NOMO-1 treated with dmso at 0.1 percent for 144 hours (cell line): ENCODE results near the gene SETD1B.

Source experiments
- DNase-seq: peaks from one replicate; lab custom pipeline; 2025; ENCODE audit not compliant: unreplicated experiment; lab: John Stamatoyannopoulos, UW

Gene SETD1B

DNA sequence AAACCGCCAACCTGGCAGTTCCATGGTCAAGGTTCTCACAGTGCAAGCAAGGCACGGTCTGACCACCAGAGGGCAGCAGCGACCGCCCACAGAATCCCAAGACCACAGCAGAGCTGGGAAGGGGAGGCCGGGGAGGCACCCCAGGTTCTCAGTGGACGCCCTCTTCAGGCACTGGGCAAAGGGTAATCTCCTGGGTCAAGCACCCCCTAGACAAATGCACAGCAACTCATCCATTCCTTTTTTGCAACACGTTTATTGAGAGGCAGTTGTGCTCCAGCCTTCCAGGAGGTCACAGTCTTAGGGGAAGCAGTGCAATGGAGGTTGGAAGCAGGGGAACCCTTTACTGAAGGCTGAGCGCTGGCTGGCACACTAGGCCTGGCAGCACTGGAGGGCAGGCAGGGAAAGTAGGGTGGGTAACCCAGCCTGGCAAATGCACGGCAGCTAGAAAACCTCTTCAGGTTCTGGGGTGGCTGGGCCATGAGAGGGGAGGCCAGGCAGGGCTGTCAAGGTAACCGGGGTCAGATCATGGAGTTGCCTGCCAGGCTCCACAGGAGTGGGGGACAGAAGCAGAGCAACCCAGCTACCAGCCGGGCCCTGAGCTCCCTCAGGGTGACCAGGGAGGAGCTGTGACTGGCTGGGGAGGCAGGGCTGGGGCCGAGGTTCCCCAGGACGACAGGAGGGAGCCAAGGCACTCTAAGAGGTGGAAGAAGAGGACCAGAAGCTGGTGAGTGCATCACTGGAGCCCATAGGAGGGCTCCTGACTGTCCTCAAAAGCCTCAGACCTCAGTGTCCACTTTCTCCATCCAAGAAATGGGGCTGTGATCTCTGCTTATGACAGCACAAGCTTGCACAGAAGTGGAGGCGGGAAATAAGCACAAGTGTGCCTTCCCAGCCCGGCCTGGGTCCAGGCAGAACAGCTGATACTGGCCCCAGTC, 8.5 kb upstream of the SETD1B start:
- DNase-seq, result peak; percentile 25

DNA sequence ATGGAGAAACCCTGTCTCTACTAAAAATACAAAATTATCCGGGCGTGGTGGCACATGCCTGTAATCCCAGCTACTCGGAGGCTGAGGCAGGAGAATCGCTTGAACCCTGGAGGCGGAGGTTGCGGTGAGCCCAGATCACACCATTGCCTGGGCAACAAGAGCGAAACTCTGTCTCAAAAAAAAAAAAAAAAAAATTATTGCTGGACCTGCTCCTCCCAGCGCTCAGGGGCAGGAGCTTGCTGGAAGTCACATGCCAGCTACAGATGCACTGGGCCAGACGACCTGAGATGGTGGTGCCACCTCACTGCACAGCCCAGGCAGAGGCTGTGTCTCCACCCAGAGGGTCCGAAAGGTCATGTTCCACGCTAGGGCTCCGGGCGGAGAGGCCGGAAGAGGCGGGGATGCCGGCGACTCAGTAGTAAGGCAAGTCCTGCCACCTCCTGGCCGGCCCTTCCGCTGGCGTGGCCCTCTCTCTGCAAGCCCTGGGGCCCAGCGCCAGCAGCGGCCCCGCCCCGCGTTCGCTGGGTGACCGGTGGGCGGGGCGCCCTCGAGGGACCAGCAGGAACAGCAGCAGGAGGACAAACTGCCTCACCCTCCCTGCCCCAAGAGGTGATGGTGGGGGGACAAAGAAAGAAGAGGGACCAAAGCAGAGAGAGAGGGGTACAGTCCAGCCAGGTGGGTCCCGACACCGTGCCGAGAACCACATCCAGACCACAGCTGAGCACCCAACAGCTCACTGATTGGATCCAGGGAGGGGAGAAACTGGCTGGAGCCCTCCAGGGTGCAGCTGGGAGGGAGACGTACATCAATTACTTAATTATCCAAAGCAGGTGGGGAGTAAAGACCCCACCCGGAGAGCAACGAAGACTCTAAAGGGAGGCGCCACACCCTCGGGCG, 6.7 kb upstream of the SETD1B start:
- DNase-seq, result peak; percentile 36

DNA sequence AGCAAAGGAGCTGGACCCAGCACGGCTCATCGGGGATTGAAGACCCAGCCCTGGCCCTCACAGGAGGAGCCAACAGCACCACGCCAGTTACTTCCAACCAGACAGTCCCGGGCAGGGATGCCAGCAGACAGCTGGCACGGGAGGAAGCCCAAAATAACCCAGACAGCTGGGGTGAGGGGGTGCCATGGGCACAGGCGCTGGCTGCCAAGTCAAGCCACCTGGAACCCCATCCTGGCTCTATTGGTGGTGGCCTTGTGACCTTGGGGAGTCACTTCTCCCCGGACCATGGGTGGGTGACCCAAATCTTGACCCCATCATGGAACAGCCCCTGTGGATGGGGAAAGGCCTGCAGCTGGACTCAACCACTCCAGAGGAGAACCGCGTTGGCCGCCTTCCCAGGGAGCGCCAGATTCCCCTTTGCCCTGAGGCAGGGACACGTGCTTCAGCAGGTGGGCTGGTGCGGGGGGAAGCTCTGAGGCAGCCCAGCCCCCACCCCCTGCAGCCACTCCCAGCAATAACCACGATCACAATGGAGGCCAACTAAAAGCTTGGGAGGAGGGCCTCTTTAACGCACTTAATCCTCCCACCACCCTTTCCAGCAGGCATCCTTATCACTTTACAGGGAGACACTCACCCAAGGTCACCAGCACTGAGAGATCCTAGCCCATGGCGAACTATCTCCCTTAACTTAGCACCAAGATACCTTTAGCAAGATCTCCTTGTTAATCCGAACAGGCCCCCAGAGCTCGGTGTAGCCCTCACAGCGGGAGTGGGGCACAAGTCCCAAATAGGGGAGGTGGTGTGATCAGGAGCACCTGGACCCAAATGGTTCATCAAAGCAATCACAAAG, 5.6 kb upstream of the SETD1B start:
- DNase-seq, result no peak

DNA sequence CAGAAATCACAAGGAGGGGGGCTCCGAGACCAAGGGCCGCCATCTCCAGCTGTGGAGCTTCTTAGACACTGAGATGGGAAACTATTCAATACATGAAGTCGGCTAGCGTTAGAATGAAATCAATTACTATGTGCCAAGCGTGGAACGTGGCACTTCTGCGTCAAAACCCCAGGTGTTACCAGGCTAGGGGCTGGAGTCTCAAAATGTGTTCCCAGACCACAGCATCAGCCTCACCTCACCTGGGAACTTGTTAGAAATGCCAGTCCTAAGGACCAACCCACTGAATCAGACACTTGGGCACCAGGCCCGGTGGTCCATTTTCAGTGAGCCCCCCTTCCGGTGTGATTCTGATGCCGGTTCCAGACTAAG, 5.0 kb upstream of the SETD1B start:
- DNase-seq, result no peak

DNA sequence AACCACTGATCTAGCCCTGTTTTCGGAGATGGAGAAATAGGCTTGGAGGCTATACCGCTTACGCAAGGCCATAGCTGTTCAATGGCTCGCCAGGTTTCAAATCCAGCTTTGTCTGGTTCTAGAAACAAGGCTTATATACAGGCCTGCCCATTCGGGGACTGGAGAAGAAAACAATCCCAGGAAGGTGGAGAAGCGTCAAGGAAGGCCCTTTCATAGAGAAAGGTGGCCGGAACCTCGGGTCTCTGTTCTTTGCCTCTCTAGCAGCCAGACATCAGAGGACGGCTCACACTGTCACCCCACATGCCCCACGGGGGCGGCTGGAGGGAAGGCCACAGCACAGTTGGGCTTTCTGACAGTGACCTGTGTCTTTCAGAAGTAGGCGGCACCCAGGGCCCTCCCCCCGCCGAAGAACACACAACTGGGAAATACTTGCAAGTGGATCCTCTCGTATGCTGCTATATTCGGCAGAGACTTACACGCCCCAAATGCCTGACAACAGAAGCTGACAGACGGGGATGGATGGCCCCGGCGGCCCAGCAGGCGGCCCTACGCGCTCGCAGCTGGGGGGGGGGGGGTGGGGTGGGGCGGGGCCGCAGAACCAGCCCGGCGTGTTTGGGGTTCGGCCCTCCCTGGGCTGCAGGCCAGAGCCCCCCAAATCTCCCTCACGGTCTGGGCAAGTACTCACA, 4.5 kb upstream of the SETD1B start:
- peak; percentile 59 for DNase-seq

DNA sequence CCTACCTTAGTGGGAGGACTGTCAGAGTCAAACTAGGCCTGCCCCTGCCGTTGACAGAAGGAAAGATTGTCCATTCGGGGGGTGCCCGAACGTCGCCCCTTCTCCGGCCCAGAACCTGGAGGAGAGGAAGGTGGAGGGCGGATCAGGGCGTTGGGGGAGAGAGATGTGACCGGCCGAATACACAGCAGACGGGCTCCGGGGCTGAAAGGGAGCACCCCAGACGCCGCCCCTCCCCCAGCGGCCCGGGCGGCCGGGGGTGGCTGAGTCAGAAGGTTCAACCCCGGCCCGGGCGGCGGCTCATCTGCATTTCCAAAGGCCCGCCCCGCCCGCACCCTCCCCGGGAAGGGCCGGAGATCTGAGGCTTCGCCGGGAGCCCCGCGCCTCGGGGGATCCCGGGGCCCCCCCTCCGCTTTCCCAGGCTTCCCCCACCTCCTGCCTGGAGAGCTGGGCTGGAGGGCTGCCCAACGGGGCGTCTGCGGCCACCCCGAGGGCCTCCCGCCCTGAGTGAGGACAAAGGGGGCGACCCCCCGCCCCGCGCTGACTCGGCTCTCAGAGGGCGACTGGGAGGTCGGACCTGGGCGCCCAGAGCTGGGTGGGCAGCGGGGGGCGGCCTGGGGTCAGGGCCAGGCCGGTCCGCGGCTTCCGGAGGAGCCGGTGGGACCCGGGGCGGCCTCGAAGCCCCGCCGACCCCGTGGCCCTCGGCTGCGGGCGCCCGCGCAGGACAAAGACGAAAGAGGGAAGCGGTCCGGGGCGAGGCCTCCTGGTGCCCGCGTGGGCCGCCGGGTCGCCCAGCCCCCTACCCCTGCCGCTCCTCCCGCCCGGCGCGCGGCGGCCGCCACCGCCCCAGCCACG, 3.7 kb upstream of the SETD1B start:
- DNase-seq, result peak; percentile 62

DNA sequence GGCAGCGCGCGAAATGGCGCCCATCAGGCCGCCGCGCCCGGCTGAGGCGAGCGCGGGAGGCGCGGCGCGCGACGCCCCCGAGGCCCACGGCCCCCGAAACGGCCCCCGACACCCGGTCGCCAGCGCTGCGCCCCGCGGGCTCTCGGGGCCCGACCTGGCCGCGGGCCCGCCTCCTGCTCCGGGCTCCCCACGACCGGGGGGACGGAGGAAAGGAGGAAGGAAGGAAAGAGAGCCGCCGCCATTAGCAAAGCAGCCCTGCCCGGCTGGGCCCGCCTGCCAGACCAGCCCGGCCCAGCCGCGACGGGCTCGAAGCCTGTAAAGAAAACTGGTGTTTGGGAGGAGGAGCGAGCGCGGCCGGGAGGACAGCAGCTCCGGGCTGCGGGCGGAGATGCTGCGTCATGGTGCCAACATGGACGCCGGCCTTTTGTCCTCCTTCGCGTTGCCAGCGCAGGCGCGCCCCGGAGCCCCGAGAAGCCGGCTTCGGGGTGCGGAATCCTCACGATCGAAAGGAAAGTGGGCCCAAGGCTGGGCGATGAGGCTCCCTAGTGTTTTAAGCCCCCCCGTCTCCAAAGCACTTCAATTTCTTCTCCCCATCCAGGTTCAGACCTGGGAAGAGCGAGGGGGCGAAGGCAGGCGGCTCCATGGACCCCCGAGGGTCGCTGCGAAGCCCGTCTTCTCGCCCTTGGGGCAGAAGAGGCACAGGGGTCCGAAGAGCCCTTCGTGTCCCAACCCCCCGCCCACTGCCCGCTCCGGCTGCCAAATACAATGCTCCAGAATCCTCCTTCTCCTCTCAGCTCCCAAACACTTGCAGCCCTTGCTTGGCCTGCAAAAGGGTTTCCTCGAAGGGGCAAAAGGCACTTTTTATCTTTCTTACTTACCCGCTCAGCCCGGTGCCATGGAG, 2.9 kb upstream of the SETD1B start:
- peak; percentile 32 for DNase-seq

DNA sequence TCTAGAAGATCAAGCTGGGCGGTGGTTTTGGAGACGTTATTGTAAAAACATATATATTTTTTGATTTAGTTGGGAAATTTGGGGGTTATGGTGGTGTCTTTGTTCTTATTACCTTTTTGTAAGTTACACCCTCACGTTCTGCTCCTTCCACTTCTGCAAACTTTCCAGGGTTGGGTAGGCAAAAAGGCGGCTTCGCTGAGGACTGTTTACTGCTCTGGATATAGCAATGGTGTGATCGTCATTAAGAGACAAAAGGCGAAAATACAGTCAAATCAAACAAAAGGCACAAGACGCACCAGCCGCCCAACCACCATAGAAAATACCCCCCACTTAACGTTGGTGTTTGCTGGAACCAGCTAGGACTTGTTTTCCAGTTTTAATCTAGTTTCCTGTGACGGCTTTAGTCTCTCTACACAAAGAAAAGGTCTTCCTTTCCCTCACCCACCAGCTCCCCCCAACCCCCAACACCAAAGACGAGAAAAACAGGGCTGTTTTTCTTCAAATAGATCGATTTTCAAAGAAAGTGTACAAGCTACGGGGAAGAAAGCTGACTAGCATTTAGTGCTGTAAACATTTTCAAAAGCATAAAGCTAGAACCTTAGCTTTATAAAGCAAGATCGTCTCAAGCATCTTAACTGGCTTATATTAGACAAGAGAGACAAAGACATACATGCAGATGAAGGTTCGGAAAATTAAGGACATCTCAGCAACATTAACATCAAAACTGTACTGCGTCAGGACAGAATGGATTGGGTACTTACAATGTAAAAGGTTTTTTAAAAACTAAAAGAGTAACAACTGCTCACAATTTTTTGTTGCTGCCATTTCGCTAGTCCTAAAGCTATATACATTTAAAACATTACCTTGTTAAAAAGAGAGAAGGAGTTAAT, 2.0 kb upstream of the SETD1B start:
- peak; percentile 49 for DNase-seq

DNA sequence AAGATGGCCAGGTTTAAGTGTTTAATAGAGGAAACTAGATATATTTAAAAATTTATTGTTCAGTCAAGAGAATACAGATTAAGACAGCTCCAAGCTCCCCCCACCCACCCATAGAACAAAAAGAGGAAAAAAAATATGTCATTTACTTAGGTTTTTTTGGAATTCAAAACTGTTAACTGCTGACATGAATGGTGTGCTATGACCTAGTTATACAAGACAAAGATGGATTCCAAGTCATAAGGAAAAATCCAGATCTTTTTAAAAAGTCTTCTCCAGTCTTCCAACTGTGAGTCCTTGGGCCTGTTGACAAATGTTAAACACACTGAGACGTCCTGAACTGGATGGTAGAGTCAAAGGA, 1.3 kb upstream of the SETD1B start:
- DNase-seq, result no peak

DNA sequence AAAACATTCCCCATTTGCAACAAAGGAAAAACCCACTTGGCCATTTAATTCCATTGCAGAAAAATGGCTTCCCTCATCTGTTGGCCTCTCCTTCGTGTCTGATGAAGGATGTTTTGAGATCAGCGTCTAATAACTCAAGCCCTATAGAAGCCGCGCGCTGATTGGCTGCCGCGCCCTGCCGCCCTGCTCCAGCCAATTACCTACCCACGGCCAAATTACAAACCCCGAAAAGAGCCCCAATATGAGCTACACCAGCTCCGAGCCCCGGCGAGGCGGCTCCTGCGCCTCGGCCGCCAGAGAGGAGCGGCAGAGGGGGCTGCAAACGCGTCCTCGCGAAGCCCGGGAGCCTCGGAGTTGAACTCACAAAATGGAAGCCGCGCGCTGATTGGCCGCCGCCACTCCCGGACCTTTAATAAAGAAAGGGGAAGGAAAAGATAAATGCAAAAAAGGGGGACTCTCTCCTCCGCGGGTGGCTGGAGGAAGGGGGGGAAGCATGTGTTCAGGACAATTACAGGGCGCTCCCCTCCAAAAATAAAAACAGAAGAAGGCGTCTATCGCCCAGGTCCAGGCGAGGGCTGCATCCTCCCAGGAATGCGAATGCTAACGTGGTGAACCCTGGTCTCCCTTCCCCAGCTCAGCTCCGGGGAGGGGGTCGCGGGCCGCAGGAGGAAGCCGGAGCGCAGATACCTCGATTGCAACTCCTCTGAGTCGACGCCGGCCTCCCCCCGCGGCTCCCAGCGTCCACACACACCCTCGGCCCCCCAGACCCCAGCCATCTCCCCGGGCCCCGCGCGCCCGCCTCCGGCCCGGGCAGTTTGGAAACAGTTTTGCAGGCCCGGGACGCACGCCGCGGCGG, 738 bp upstream of the SETD1B start:
- peak; percentile 91 for DNase-seq

DNA sequence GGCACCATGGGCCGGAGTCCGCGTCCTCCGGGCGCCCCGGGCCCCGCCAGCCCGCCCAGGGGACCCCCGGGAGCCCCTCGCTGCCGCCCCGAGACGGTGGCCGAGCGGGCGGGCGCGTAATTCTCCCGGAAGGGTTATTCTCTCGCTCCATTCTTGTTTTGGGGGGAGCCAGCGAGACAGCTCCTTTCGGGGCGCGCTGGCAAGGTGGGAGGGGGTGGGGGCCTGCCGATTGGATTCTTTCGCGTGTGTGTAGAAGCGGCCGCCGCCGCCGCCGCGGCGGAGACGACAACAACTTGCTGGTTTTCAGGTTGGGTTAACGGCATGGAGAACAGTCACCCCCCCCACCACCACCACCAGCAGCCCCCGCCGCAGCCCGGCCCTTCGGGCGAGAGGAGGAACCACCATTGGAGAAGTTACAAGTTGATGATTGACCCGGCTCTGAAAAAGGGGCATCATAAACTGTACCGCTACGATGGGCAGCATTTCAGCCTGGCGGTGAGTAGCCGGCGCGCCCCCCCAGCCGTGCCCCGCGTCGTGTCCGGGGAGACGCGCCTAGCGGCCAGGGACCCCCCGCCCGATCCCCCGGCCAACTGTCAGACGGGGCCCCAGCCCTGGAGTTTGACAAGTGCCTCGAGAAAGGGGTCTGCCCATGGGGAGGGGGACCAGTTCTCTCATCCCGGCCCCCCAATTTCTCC, 755 bp downstream of the SETD1B start:
- DNase-seq, result no peak

DNA sequence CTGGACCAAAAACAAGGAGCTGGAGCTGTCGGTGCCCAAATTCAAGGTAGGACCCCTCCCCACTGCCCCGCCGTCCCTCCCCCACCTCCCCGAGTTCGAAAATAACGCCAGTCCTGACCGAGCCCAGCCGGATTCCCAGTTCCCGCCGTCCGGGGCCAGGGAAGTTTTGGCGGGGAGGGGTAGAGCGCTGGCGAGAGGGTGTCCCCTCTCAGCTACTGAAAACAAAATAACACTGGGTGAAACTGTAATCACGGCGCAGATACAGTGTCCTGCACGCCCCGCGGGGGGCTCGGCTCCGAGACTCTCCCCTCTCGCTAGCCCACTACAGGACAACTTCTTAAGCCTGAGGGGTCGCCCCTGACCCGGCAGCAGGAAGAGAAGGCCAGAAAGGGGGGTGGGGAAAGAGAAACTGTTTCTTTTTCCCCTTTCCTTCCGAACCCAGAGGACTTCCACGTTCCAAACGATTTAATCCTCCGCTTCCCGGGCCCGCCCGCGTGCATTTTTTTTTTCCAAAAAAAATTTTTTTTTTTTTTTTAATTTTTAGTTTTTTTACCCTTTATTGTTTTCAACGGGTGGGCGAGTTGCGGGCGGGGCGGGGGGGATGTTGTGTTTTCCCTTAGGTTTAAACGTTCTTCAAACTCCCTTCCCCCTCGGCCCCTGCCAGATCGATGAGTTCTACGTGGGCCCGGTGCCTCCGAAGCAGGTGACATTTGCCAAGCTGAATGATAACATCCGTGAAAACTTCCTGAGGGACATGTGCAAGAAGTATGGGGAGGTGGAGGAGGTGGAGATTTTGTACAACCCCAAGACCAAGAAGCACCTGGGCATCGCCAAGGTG, 1.6 kb downstream of the SETD1B start:
- no peak for DNase-seq

DNA sequence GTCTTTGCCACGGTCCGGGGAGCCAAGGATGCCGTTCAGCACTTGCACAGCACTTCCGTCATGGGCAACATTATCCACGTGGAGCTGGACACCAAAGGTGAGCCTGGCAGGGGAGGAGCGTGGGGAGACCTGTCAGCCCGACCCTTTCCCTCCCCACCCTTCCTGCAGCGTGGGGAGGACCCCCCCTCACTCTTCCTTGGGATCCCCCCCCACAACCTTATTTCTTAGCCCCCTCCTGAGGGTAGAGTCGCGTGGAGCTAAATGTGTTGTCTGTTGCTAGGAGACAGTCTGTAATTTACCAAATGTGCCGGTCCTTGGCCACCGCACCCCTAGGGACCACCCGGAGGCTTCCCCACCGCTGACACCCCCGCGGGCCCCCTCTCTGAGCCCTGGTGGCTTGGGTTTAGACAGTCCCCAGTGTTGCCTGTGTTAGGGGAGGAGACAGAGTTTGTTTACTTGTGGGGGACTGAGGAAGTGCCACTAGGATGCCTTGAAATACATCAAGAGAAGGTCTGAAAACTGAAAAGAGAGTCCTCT, 2.3 kb downstream of the SETD1B start:
- no peak for DNase-seq

DNA sequence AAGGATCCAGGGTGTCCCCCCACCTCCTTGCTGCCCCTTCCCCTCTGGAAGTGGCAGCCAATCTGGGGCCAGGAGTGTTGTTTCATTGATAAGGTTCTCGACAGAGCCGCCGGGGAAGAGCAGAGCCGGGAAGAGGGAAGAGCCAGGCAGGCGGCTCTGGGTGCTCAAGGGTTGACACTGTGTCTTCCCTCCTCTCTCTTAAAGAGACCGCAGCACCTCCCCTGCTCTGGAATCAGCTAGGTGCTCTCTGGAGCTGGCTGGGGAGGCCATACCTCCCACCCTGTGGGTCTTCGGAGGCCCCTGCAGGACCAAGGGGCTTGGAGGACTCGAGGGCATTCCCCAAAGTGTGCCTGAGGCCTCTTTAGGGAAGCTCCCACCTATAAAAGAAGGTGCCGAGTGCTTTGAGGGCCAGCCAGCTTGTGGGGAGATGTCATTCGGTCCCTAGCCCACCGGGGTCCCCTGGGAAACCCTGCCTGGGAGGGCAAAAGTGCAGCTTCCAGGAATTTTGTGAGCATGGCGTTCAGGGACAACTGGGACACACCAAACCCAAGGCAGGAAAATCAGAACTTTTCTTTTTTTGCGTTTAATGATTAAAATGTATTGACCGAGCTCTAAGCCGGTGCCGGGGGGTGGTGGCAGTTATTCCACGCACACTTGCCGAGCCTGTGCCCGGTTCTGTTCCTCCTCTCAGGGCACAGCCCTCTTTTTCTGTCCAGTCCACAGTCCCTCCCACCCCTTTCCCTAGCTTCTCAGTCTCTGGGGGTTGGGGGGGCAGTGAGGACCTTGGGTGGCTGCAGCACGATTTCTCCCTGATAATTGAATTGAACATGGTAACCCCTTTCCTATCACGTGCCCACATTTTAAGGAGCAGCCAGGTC, 3.0 kb downstream of the SETD1B start:
- DNase-seq, result no peak
